HL-60 (cell line): Measurements from ENCODE around the gene SUPT7L.

ENCODE experiments used
- CTCF ChIP-seq: IDR thresholded peaks from one replicate; pipeline ENCODE4 v1.5.1; 2011; ENCODE audit warnings: low read length, control low read depth, inconsistent platforms; ENCODE audit not compliant: insufficient read depth
- POLR2AphosphoS5 ChIP-seq: IDR thresholded peaks from 2 replicates; pipeline ENCODE4 v1.6.1; 2012; ENCODE audit warnings: low read depth
- SPI1 ChIP-seq: IDR thresholded peaks from 2 replicates; pipeline ENCODE4 v1.6.1; 2012; ENCODE audit warnings: low read depth, mild to moderate bottlenecking, borderline replicate concordance

GRCh38 chr2:27690052-27690451 is 26.6 kb upstream of the SUPT7L start:
- TF ChIP-seq CTCF: no peak
- TF ChIP-seq POLR2AphosphoS5: no peak
- TF ChIP-seq SPI1: no peak
